Gastroesophageal sphincter (tissue), 4 donors: ENCODE measurements around the gene SLC6A3. TPM values are rescaled to one million over a fixed set of nuclear protein-coding genes. Genes with fewer than 3 reads are reported as not detected.
"Not testable (repeated sequence)": the region's sequence is repeated elsewhere in the genome, so short reads cannot be mapped to it uniquely, and the experiment has no call there.

ENCODE experiments used
- ATAC-seq: fragments of 150-250 bp; one replicate; pipeline ENCODE4 v1.9.1; 2016; ENCODE audit warnings: mild to moderate bottlenecking, moderate library complexity
- H3K27ac ChIP-seq, 4 donors: fragments of 200-600 bp; sonication (generic) in 3 of 4; 1 replicate in 3 of 4; 2 replicates in 1 of 4; pipeline ENCODE4 v1.5.1; 2016 to 2019
- H3K27me3 ChIP-seq: fragments of 200-600 bp; sonication (generic); one replicate; pipeline ENCODE4 v1.5.1; 2019
- H3K36me3 ChIP-seq, 2 donors: fragments of 200-600 bp; sonication (generic); one replicate each; pipeline ENCODE4 v1.5.1; 2019; ENCODE audit warnings: control low read depth in 1 of 2
- H3K4me1 ChIP-seq, 3 donors: fragments of 200-600 bp; sonication (generic); 1 replicate in 2 of 3; 2 replicates in 1 of 3; pipeline ENCODE4 v1.5.1; 2016 to 2019; ENCODE audit warnings: control low read depth in 2 of 3
- H3K4me3 ChIP-seq, 2 donors: fragments of 200-600 bp; sonication (generic); one replicate each; pipeline ENCODE4 v1.5.1; 2019; ENCODE audit warnings: mild to moderate bottlenecking in 1 of 2, moderate library complexity in 1 of 2
- H3K9me3 ChIP-seq, 3 donors: fragments of 200-600 bp; sonication (generic); one replicate each; pipeline ENCODE4 v1.5.1; 2017 to 2019; ENCODE audit warnings: control low read depth in 2 of 3
- CTCF ChIP-seq, 4 experiments: fragments of 200-600 bp in 2 of 4; fragments of 450-650 bp in 2 of 4; sonication (generic) in 1 of 4; IDR thresholded peaks; one replicate each; pipeline ENCODE4 v1.5.1; 2017 to 2019; ENCODE audit warnings: antibody characterized with exemption in 4 of 4, mild to moderate bottlenecking in 2 of 4, moderate library complexity in 2 of 4
- EP300 ChIP-seq: sonication (generic); formaldehyde crosslinking; IDR thresholded peaks from one replicate; pipeline ENCODE4 v1.6.1; 2017; ENCODE audit warnings: antibody characterized with exemption, mild to moderate bottlenecking
- POLR2A ChIP-seq, 2 donors: fragments of 450-650 bp; IDR thresholded peaks; one replicate each; pipeline ENCODE4 v1.6.1; 2017; ENCODE audit warnings: antibody characterized with exemption in 2 of 2, mild to moderate bottlenecking in 2 of 2, moderate library complexity in 1 of 2
- POLR2AphosphoS5 ChIP-seq: sonication (generic); formaldehyde crosslinking; IDR thresholded peaks from one replicate; pipeline ENCODE4 v1.6.1; 2017; ENCODE audit warnings: antibody characterized with exemption
- WGBS, 2 donors: methylation state at CpG; one replicate each; pipeline ENCODE4 v1.1.5; 2018; ENCODE audit warnings: low coverage in 1 of 2; 5-methylcytosine and 5-hydroxymethylcytosine counted together
- total RNA-seq, 4 donors: library from RNA; depleted of rRNA; stranded (reverse); fragments of >200 nt; gene quantifications; one replicate each; pipeline ENCODE4 v1.1.0, GENCODE V29; 2016

SLC6A3 gene
- total RNA-seq, 4 donors from 2014 or later = not detected

GRCh38 chr5:1360861-1361260 lies 84.4 kb downstream of the SLC6A3 start:
- Histone ChIP-seq H3K4me1 (no peaks in the 10 kb centered on the region), H3K4me3 (no peak overlapping the region), H3K9me3 (no peaks in the 10 kb centered on the region), H3K36me3 (no peaks in the 10 kb centered on the region), H3K27ac (no peak overlapping the region), H3K27me3 (peaks cover 98% of the 10 kb centered on the region)
- ATAC-seq = no peak
- no peak for TF ChIP-seq POLR2AphosphoS5
- WGBS, 2 donors = 70 to 89% methylated on average over 2 of the region's 4 CpGs

- WGBS, 2 donors = 67 to 84% methylated on average over 3 to 6 of the region's 7 CpGs
- not testable (repeated sequence) for ATAC-seq
- H3K27me3 ChIP-seq = peaks cover 96% of the 10 kb centered on the region
These were observed 84.9 kb downstream of the SLC6A3 start for GRCh38 chr5:1360367-1360766.

GRCh38 chr5:1359713-1360112 lies 85.5 kb downstream of the SLC6A3 start:
- Histone ChIP-seq H3K27ac (no peak overlapping the region), H3K4me3 (no peak overlapping the region), H3K9me3 (no peaks in the 10 kb centered on the region), H3K27me3 (peaks cover 90% of the 10 kb centered on the region), H3K36me3 (no peaks in the 10 kb centered on the region), H3K4me1 (no peaks in the 10 kb centered on the region)
- no peak for ATAC-seq
- TF ChIP-seq CTCF (IDR thresholded peaks at IDR 0.05) (no peak), EP300 (no peak), POLR2AphosphoS5 (no peak), POLR2A (IDR thresholded peaks at IDR 0.05) (no peak)
- WGBS, 2 donors = 66 to 76% methylated on average over 11 of the region's 11 CpGs

More at GRCh38 chr5:1360367-1360766, 84.9 kb downstream of the SLC6A3 start:
- not testable (repeated sequence) for H3K27ac ChIP-seq, H3K36me3 ChIP-seq, H3K9me3 ChIP-seq, H3K4me1 ChIP-seq, H3K4me3 ChIP-seq

- WGBS, 2 donors = 40% methylated on average over 1 of the region's 31 CpGs; no CpG with 5 or more reads in 1 of the 2 donors
- Histone ChIP-seq H3K27ac (no peak overlapping the region), H3K4me3 (no peak overlapping the region), H3K9me3 (no peaks in the 10 kb centered on the region), H3K27me3 (peaks cover 84% of the 10 kb centered on the region), H3K4me1 (no peaks in the 10 kb centered on the region), H3K36me3 (no peaks in the 10 kb centered on the region)
- ATAC-seq = no peak
- TF ChIP-seq POLR2A (IDR thresholded peaks at IDR 0.05) (no peak), POLR2AphosphoS5 (no peak), EP300 (no peak), CTCF (IDR thresholded peaks at IDR 0.05) (no peak)
These were observed 86.1 kb downstream of the SLC6A3 start for GRCh38 chr5:1359031-1359645.

- Histone ChIP-seq H3K36me3 (no peaks in the 10 kb centered on the region), H3K9me3 (no peaks in the 10 kb centered on the region), H3K4me1 (no peaks in the 10 kb centered on the region), H3K27ac (no peak overlapping the region), H3K4me3 (no peak overlapping the region), H3K27me3 (peaks cover 80% of the 10 kb centered on the region)
- TF ChIP-seq POLR2AphosphoS5 (no peak), EP300 (no peak), CTCF (IDR thresholded peaks at IDR 0.05) (no peak), POLR2A (IDR thresholded peaks at IDR 0.05) (no peak)
- ATAC-seq = no peak
- no CpG with 5 or more reads among the region's 10 CpGs for WGBS, 2 donors
These were observed 86.6 kb downstream of the SLC6A3 start for GRCh38 chr5:1358726-1359025.

- no peak for TF ChIP-seq POLR2A (IDR thresholded peaks at IDR 0.05)
- TF ChIP-seq CTCF (IDR thresholded peaks at IDR 0.05) = no peak
- TF ChIP-seq EP300 = no peak
- TF ChIP-seq POLR2AphosphoS5 = no peak
- H3K27me3 ChIP-seq = peaks cover 74% of the 10 kb centered on the region
- no peak overlapping the region for H3K4me3 ChIP-seq
- H3K36me3 ChIP-seq = no peaks in the 10 kb centered on the region
- ATAC-seq = no peak
- 80 to 82% methylated on average over 1 to 6 of the region's 25 CpGs for WGBS, 2 donors
- H3K27ac ChIP-seq = no peak overlapping the region
- no peaks in the 10 kb centered on the region for H3K9me3 ChIP-seq
- H3K4me1 ChIP-seq = no peaks in the 10 kb centered on the region
These were observed 87.1 kb downstream of the SLC6A3 start for GRCh38 chr5:1357946-1358725.
